ENCODE results near the gene CALCOCO1. TPM values are rescaled to one million over a fixed set of nuclear protein-coding genes. Genes with fewer than 3 reads are reported as not detected.

Gene CALCOCO1
- total and polyA plus RNA-seq, 2 of the 8 experiments (the other 6 are each of a cell fraction or from before 2014, with no cell fraction given) = 20.3 to 39.3 TPM

DNA sequence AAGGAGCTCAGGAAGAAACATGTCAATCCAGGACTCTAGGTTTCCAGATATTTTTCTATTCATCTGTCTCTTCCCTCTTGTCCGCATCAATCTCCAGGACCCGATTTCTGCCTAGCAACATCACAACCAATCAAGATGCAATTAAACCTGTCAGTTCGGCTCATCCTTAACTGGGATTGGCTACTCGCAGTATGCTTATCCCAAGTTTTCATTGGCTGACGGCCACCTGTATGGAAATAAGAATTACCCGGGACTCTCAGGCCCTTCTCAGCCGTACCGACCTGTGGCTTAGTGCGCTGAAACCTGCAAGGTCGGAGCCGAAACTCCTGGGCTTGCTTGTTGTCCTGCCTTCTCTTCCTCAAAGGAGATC, 31.0 kb downstream of the CALCOCO1 start:
- DNase-seq (ENCODE audit: low read depth in 1 of 2, low spot score in 2 of 2) (peak; percentile 64 to 75), FAIRE-seq (peak; percentile 100)
- H3K4me2 ChIP-seq (ENCODE audit: insufficient read depth in 1 of 2, low read depth in 2 of 2, low read length in 2 of 2) = peak overlapping the region; percentile 80 to 87
- 5% methylated on average over 11 of the region's 11 CpGs; no CpG with 5 or more reads in 1 of the 2 experiments for WGBS, 2 experiments (ENCODE audit: extremely low coverage in 1 of 2, insufficient coverage in 1 of 2, insufficient read length in 1 of 2, insufficient replicate concordance in 2 of 2, low coverage in 1 of 2, low lambda C conversion rate in 2 of 2, missing lambda C conversion rate in 1 of 2)
- H2BK15ac ChIP-seq (ENCODE audit: low read length) = peak overlapping the region; percentile 96; the same call in 1 of the 2 replicates
- peaks cover 11% of the 10 kb centered on the region for H3K23me2 ChIP-seq (ENCODE audit: low read depth, low read length)
- H2BK5ac ChIP-seq (ENCODE audit: low read depth, low read length) = peak overlapping the region; percentile 27
- H3K4me1 ChIP-seq (replicated peaks in 1 of 4; ENCODE audit: control insufficient read depth in 3 of 4, insufficient read depth in 4 of 4, low read length in 3 of 4) = peaks cover 3 to 17% (median 9%) of the 10 kb centered on the region in 4 experiments
- peak overlapping the region; percentile 72; the same call in 1 of the 2 replicates for H2AFZ ChIP-seq (ENCODE audit: low read length)
- no peaks in the 10 kb centered on the region for H3K79me1 ChIP-seq (ENCODE audit: low read depth, low read length)
- H3K14ac ChIP-seq (ENCODE audit: insufficient read length) = no peak overlapping the region
- peak overlapping the region; percentile 3 for H2BK120ac ChIP-seq (replicated peaks; ENCODE audit: low read depth, low read length)
- peak overlapping the region; percentile 30 to 57 (median 38); a peak in 7 of 8 replicates for H3K4me3 ChIP-seq (ENCODE audit: extremely low read depth in 1 of 4, insufficient read depth in 2 of 4, low read depth in 3 of 4, low read length in 4 of 4)
- H3K36me3 ChIP-seq (ENCODE audit: control insufficient read depth in 2 of 4, insufficient read depth in 4 of 4, low read length in 3 of 4) = no peaks in the 10 kb centered on the region
- H3K9me3 ChIP-seq (ENCODE audit: insufficient read depth in 2 of 2, low read depth in 1 of 2, low read length in 1 of 2) = no peaks in the 10 kb centered on the region
- no peak overlapping the region for H2BK20ac ChIP-seq (ENCODE audit: low read length)
- peak overlapping the region; percentile 36 for H3K56ac ChIP-seq (replicated peaks; ENCODE audit: insufficient read length, low read depth, low read length)
- no peaks in the 10 kb centered on the region for H3K79me2 ChIP-seq (ENCODE audit: control insufficient read depth in 1 of 2, insufficient read depth in 2 of 2, low read length in 2 of 2)
- H3K9ac ChIP-seq (replicated peaks in 1 of 4; ENCODE audit: extremely low read depth in 1 of 4, low read depth in 3 of 4, low read length in 3 of 4) = peak overlapping the region in 1 of 4 experiments; percentile 43; a peak in 1 of 7 replicates
- peak overlapping the region; percentile 41 for H3K18ac ChIP-seq (ENCODE audit: extremely low read depth, low read length)
- peak overlapping the region; percentile 52 for H2BK12ac ChIP-seq (ENCODE audit: low read depth, low read length)
- no peak overlapping the region for H4K8ac ChIP-seq (ENCODE audit: extremely low read depth, insufficient read depth, low read length)
- no peak overlapping the region for H3K27ac ChIP-seq (ENCODE audit: low read depth, low read length)
- H4K5ac ChIP-seq (ENCODE audit: insufficient read length, low read depth, low read length) = no peak overlapping the region
- no peak overlapping the region for H2AK5ac ChIP-seq (ENCODE audit: low read depth, low read length)
- no peak overlapping the region for H3K4ac ChIP-seq (replicated peaks; ENCODE audit: insufficient read length, low read depth, low read length)
- no peak overlapping the region for H3K23ac ChIP-seq (ENCODE audit: insufficient read length)
- CTCF ChIA-PET (ENCODE audit: partially characterized antibody) = interaction anchor here (3.1 to 7.1 kb wide), 2 partner anchors 11 to 49 kb away, joined by 9 to 194 read pairs; no protein-coding TSS in a partner anchor
- no peak overlapping the region for H4K91ac ChIP-seq (replicated peaks; ENCODE audit: insufficient read length, low read length)
- H4K20me1 ChIP-seq (replicated peaks in 1 of 2; ENCODE audit: control insufficient read depth in 1 of 2, insufficient read depth in 2 of 2, low read length in 2 of 2) = no peaks in the 10 kb centered on the region
- POLR2A ChIA-PET (ENCODE audit: partially characterized antibody) = interaction anchor here (1.1 to 1.7 kb wide), 5 partner anchors 19 to 58 kb away, joined by 3 to 5 read pairs (median 4); partner anchors contain the start of genes ATP5MC2 and CALCOCO1
- peaks cover 8 to 40% (median 35%) of the 10 kb centered on the region in 4 experiments for H3K27me3 ChIP-seq (replicated peaks in 1 of 4; ENCODE audit: control insufficient read depth in 3 of 4, extremely low read depth in 1 of 4, insufficient read depth in 3 of 4, low read length in 3 of 4)
- TF ChIP-seq BCL11A (IDR thresholded peaks at IDR 0.05; ENCODE audit: low read depth in 2 of 2, low read length in 2 of 2) (no peak), TAF7 (optimal IDR thresholded peaks at IDR 0.05; ENCODE audit: borderline replicate concordance, low read depth, low read length) (no peak), SP4 (IDR thresholded peaks at IDR 0.05; ENCODE audit: low read length) (no peak), KDM5A (IDR thresholded peaks at IDR 0.05; ENCODE audit: low read length) (no peak), NRF1 (IDR thresholded peaks at IDR 0.05; ENCODE audit: low read depth, low read length) (no peak), FOSL1 (IDR thresholded peaks at IDR 0.05; ENCODE audit: insufficient read depth, low read depth, low read length) (no peak), HDAC2 (IDR thresholded peaks at IDR 0.05; ENCODE audit: borderline replicate concordance in 1 of 2, low read depth in 2 of 2, low read length in 2 of 2) (no peak), POU5F1 (IDR thresholded peaks at IDR 0.05; ENCODE audit: low read depth, low read length) (no peak), RBBP5 (IDR thresholded peaks at IDR 0.05; ENCODE audit: borderline replicate concordance, low read depth, low read length) (no peak), EGR1 (IDR thresholded peaks at IDR 0.05; ENCODE audit: borderline replicate concordance, low read depth, low read length) (no peak), ZNF274 (IDR thresholded peaks at IDR 0.05; ENCODE audit: borderline replicate concordance, extremely low read depth, low read length) (no peak), CEBPB (IDR thresholded peaks at IDR 0.05; ENCODE audit: low read depth, low read length) (no peak), SIX5 (IDR thresholded peaks at IDR 0.05; ENCODE audit: low read depth, low read length) (no peak), CBX8 (IDR thresholded peaks at IDR 0.05; ENCODE audit: borderline replicate concordance, low read depth, low read length) (no peak)
